GM19438 (cell line): Measurements from ENCODE around the gene DNAH9.

Experiments used
- ATAC-seq: cut with Tn5 transposase; IDR thresholded peaks from one replicate; pipeline ENCODE4 v1.9.1; 2021; ENCODE audit warnings: low read depth; ENCODE audit not compliant: unreplicated experiment

Gene DNAH9

GRCh38 chr17:11643851-11644250 lies 45.6 kb downstream of the DNAH9 start:
- no peak for ATAC-seq

GRCh38 chr17:11644265-11645212 lies 46.3 kb downstream of the DNAH9 start:
- ATAC-seq: no peak

- no peak for ATAC-seq
Observed at GRCh38 chr17:11645426-11645825, 47.2 kb downstream of the DNAH9 start.

- ATAC-seq: no peak
Observed at GRCh38 chr17:11651089-11651488, 52.8 kb downstream of the DNAH9 start.

- ATAC-seq: no peak
Observed at GRCh38 chr17:11668618-11669017, 70.3 kb downstream of the DNAH9 start.

GRCh38 chr17:11671126-11671525 lies 72.9 kb downstream of the DNAH9 start:
- no peak for ATAC-seq

- no peak for ATAC-seq
Observed at GRCh38 chr17:11682646-11683045, 84.4 kb downstream of the DNAH9 start.

- ATAC-seq: no peak
Observed at GRCh38 chr17:11690681-11691080, 92.4 kb downstream of the DNAH9 start.

- no peak for ATAC-seq
Observed at GRCh38 chr17:11692688-11693087, 94.4 kb downstream of the DNAH9 start.

GRCh38 chr17:11693284-11693683 lies 95.0 kb downstream of the DNAH9 start:
- no peak for ATAC-seq

- no peak for ATAC-seq
Observed at GRCh38 chr17:11700668-11701067, 102.4 kb downstream of the DNAH9 start.

- no peak for ATAC-seq
Observed at GRCh38 chr17:11701911-11702310, 103.6 kb downstream of the DNAH9 start.

- no peak for ATAC-seq
Observed at GRCh38 chr17:11704041-11704440, 105.8 kb downstream of the DNAH9 start.

GRCh38 chr17:11705111-11705510 lies 106.8 kb downstream of the DNAH9 start:
- no peak for ATAC-seq

GRCh38 chr17:11707586-11707985 lies 109.3 kb downstream of the DNAH9 start:
- ATAC-seq: no peak

GRCh38 chr17:11712456-11712855 lies 114.2 kb downstream of the DNAH9 start:
- no peak for ATAC-seq

- ATAC-seq: no peak
Observed at GRCh38 chr17:11719203-11719602, 120.9 kb downstream of the DNAH9 start.

- ATAC-seq: no peak
Observed at GRCh38 chr17:11719856-11720255, 121.6 kb downstream of the DNAH9 start.

GRCh38 chr17:11720816-11721215 lies 122.5 kb downstream of the DNAH9 start:
- no peak for ATAC-seq

GRCh38 chr17:11730747-11731146 lies 132.5 kb downstream of the DNAH9 start:
- no peak for ATAC-seq

GRCh38 chr17:11736613-11737312 lies 138.5 kb downstream of the DNAH9 start:
- ATAC-seq: no peak

- no peak for ATAC-seq
Observed at GRCh38 chr17:11737313-11737679, 139.0 kb downstream of the DNAH9 start.
